Neuronal stem cell (in vitro differentiated cells): ENCODE data around the gene TNFRSF13B.
"Not testable (repeated sequence)": the region's sequence is repeated elsewhere in the genome, so short reads cannot be mapped to it uniquely, and the experiment has no call there.

Experiments used
- DNase-seq: peaks from one replicate; pipeline ENCODE4 v3.0.0-alpha.2; 2013; ENCODE audit warnings: low spot score
- H2AFZ ChIP-seq: one replicate; pipeline ENCODE4 v1.6.1; 2013; ENCODE audit warnings: mild to moderate bottlenecking, low read length, inconsistent platforms
- H2AK5ac ChIP-seq: 2 replicates; pipeline ENCODE4 v1.6.1; 2013; ENCODE audit warnings: low read depth, mild to moderate bottlenecking, inconsistent platforms, low read length, moderate library complexity, mixed read lengths
- H2BK120ac ChIP-seq: 2 replicates; pipeline ENCODE4 v1.6.1; 2013; ENCODE audit warnings: low read depth, mild to moderate bottlenecking, inconsistent platforms, low read length, moderate library complexity, mixed read lengths
- H2BK12ac ChIP-seq: one replicate; pipeline ENCODE4 v1.6.1; 2013; ENCODE audit warnings: low read length, inconsistent platforms
- H2BK15ac ChIP-seq: 2 replicates; pipeline ENCODE4 v1.6.1; 2013; ENCODE audit warnings: mild to moderate bottlenecking, low read length, inconsistent platforms, mixed read lengths
- H2BK5ac ChIP-seq: one replicate; pipeline ENCODE4 v1.6.1; 2013; ENCODE audit warnings: inconsistent platforms, mild to moderate bottlenecking, low read length, moderate library complexity
- H3K14ac ChIP-seq: one replicate; pipeline ENCODE4 v1.6.1; 2013; ENCODE audit warnings: low read length, inconsistent platforms
- H3K18ac ChIP-seq: 2 replicates; pipeline ENCODE4 v1.6.1; 2013; ENCODE audit warnings: low read length, inconsistent platforms
- H3K23ac ChIP-seq: 2 replicates; pipeline ENCODE4 v1.6.1; 2013; ENCODE audit warnings: low read depth, mild to moderate bottlenecking, mixed read lengths, low read length, inconsistent platforms; ENCODE audit not compliant: poor library complexity
- H3K27ac ChIP-seq: replicated peaks from 3 replicates; pipeline ENCODE4 v1.5.1; 2013; ENCODE audit warnings: low read length, inconsistent platforms
- H3K27me3 ChIP-seq, 3 experiments: 2 replicates each; pipeline ENCODE4 v1.6.1; 2013; ENCODE audit warnings: low read length in 3 of 3, mild to moderate bottlenecking in 2 of 3, inconsistent platforms in 1 of 3, low read depth in 1 of 3, mixed read lengths in 1 of 3, moderate library complexity in 1 of 3; ENCODE audit not compliant: control insufficient read depth in 3 of 3, insufficient read depth in 3 of 3
- H3K36me3 ChIP-seq, 2 donors: replicated peaks in 1 of 2; 2 replicates each; pipeline ENCODE4 v1.6.1; 2013; ENCODE audit warnings: low read length in 2 of 2; ENCODE audit not compliant: control insufficient read depth in 2 of 2, insufficient read depth in 2 of 2
- H3K4ac ChIP-seq: 2 replicates; pipeline ENCODE4 v1.6.1; 2013; ENCODE audit warnings: inconsistent platforms, mild to moderate bottlenecking, low read length, moderate library complexity
- H3K4me1 ChIP-seq, 2 donors: 1 replicate in 1 of 2; 2 replicates in 1 of 2; pipeline ENCODE4 v1.6.1; 2013; ENCODE audit warnings: low read length in 2 of 2, low read depth in 1 of 2; ENCODE audit not compliant: control insufficient read depth in 2 of 2, insufficient read depth in 1 of 2
- H3K4me2 ChIP-seq: one replicate; pipeline ENCODE4 v1.6.1; 2013; ENCODE audit warnings: mild to moderate bottlenecking, low read length, inconsistent platforms; ENCODE audit not compliant: insufficient read depth, poor library complexity, severe bottlenecking
- H3K4me3 ChIP-seq, 2 donors: 2 replicates each; pipeline ENCODE4 v1.5.1; 2013; ENCODE audit warnings: low read length in 2 of 2, mild to moderate bottlenecking in 2 of 2, inconsistent platforms in 1 of 2, moderate library complexity in 1 of 2
- H3K79me1 ChIP-seq: one replicate; pipeline ENCODE4 v1.6.1; 2013; ENCODE audit warnings: low read depth, mild to moderate bottlenecking, inconsistent platforms, low read length, moderate library complexity
- H3K9ac ChIP-seq: one replicate; pipeline ENCODE4 v1.6.1; 2013; ENCODE audit warnings: mild to moderate bottlenecking, low read depth, low read length, inconsistent platforms; ENCODE audit not compliant: poor library complexity
- H3K9me3 ChIP-seq, 2 donors: replicated peaks in 1 of 2; 2 replicates each; pipeline versions ENCODE3 to v1.6.1; 2013; ENCODE audit warnings: low read length in 2 of 2, mild to moderate bottlenecking in 2 of 2, inconsistent platforms in 1 of 2, low read depth in 1 of 2, mixed read lengths in 1 of 2, moderate library complexity in 1 of 2; ENCODE audit not compliant: control insufficient read depth in 2 of 2, insufficient read depth in 1 of 2
- H4K8ac ChIP-seq: one replicate; pipeline ENCODE4 v1.6.1; 2013; ENCODE audit warnings: low read depth, mild to moderate bottlenecking, inconsistent platforms, low read length, moderate library complexity
- H4K91ac ChIP-seq: one replicate; pipeline ENCODE4 v1.6.1; 2013; ENCODE audit warnings: low read length, low read depth, mild to moderate bottlenecking, inconsistent platforms; ENCODE audit not compliant: poor library complexity
- WGBS, 2 donors: extraction: QIAGEN DNeasy Blood & Tissue Kit; methylation state at CpG; one replicate each; pipeline ENCODE4 v1.1.7; 2013; ENCODE audit warnings: missing lambda C conversion rate in 2 of 2, mixed read lengths in 1 of 2; ENCODE audit not compliant: insufficient read length in 2 of 2, insufficient replicate concordance in 1 of 2; ENCODE audit errors: extremely low coverage in 2 of 2; 5-methylcytosine and 5-hydroxymethylcytosine counted together

The TNFRSF13B gene

DNA sequence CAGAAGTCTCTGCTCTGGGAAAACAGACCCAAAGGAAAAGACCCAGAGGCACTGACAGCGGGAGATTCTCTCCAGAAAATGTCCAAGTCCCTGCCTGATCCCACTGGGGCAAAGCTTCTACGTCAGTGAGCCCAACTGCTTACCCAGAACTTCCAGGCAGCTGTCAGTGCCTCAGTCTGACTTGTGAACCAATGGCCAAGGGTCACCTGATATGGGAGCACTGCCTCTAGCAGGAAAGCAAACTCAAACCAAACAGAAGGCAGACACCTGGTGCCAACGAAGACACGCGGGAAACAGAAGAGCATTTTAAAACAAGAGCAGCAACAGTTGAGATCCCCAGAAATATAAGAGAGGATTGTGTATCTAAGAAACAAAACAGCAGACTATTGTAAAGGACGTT lies 16.9 kb downstream of the TNFRSF13B start:
- H3K23ac ChIP-seq, H4K91ac ChIP-seq, H3K79me1 ChIP-seq, H2BK5ac ChIP-seq, H3K27ac ChIP-seq, H2AK5ac ChIP-seq, H3K4me2 ChIP-seq, H2AFZ ChIP-seq, DNase-seq, H3K4ac ChIP-seq, H2BK15ac ChIP-seq, H4K8ac ChIP-seq, H3K9ac ChIP-seq, H3K4me1 ChIP-seq, H2BK120ac ChIP-seq, H3K9me3 ChIP-seq, H3K27me3 ChIP-seq, H2BK12ac ChIP-seq, H3K14ac ChIP-seq, H3K18ac ChIP-seq, H3K4me3 ChIP-seq, H3K36me3 ChIP-seq: not testable (repeated sequence)
- WGBS, 2 donors, result no CpG with 5 or more reads among the region's 6 CpGs

DNA sequence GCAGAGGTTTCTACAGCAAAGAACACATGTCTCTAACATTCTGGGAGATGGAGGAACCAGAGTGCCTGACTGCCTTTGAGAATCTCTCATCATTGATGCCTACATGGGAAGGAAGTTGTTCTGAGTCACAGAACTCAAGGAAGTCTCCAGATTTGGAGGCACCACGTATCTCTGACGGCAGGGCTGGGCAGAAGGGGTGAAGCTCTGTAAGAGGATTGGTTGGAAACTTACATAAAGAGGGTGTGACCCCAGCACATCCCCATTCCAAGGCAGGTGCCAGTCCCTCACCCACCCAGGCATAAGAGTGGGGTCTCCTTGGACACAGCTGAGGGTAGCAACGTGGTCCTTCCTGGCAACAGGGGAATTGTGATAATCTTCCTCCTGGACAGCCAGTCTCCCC lies 17.4 kb downstream of the TNFRSF13B start:
- WGBS, 2 donors, result no CpG with 5 or more reads among the region's 3 CpGs
- no peak for DNase-seq

DNA sequence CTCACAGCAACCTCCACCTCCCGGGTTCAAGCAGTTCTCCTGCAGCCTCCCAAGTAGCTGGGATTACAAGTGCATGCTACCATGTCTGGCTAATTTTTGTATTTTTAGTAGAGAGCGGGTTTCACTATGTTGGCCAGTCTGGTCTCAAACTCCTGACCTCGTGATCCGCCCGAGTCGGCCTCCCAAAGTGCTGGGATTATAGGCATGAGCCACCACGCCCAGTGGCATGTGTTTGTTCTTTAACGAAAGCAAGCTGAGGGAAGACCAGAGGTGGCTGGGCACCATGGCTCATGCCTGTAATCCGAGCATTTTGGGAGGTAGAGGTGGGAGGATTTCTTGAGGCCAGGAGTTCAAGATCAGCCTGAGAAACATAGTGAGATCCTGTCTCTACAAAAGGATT lies 18.1 kb downstream of the TNFRSF13B start:
- H3K18ac ChIP-seq, result no peak overlapping the region
- no peak overlapping the region for H3K4ac ChIP-seq
- no peak overlapping the region for H3K14ac ChIP-seq
- no peak overlapping the region for H2BK120ac ChIP-seq
- peaks cover 0 to 6% of the 10 kb centered on the region in 2 donors for H3K9me3 ChIP-seq
- H3K79me1 ChIP-seq, result peaks cover 2% of the 10 kb centered on the region
- H4K91ac ChIP-seq, result no peak overlapping the region
- no peak overlapping the region for H3K4me3 ChIP-seq
- no peak overlapping the region for H2AK5ac ChIP-seq
- H2BK12ac ChIP-seq, result no peak overlapping the region
- DNase-seq, result no peak
- H2BK15ac ChIP-seq, result no peak overlapping the region
- WGBS, 2 donors, result no CpG with 5 or more reads among the region's 9 CpGs
- H4K8ac ChIP-seq, result no peak overlapping the region
- H3K36me3 ChIP-seq, result no peaks in the 10 kb centered on the region
- no peaks in the 10 kb centered on the region for H3K4me1 ChIP-seq
- no peak overlapping the region for H2BK5ac ChIP-seq
- no peak overlapping the region for H3K4me2 ChIP-seq
- no peak overlapping the region for H2AFZ ChIP-seq
- no peak overlapping the region for H3K23ac ChIP-seq
- H3K27ac ChIP-seq, result no peak overlapping the region
- H3K9ac ChIP-seq, result no peak overlapping the region
- H3K27me3 ChIP-seq, result no peaks in the 10 kb centered on the region

More for the DNA sequence above, 17.4 kb downstream of the TNFRSF13B start:
- no peak overlapping the region for H3K23ac ChIP-seq
- no peak overlapping the region for H3K4me2 ChIP-seq
- H4K91ac ChIP-seq, result no peak overlapping the region
- no peak overlapping the region for H2BK5ac ChIP-seq
- H3K4ac ChIP-seq, result no peak overlapping the region
- H3K27me3 ChIP-seq, result no peaks in the 10 kb centered on the region
- H3K36me3 ChIP-seq, result no peaks in the 10 kb centered on the region
- peaks cover 0 to 6% of the 10 kb centered on the region in 2 donors for H3K9me3 ChIP-seq
- no peak overlapping the region for H3K14ac ChIP-seq
- peak overlapping the region; percentile 72 for H3K18ac ChIP-seq
- H2AK5ac ChIP-seq, result no peak overlapping the region
- H3K9ac ChIP-seq, result no peak overlapping the region
- H2BK15ac ChIP-seq, result no peak overlapping the region
- H4K8ac ChIP-seq, result no peak overlapping the region
- no peak overlapping the region for H2AFZ ChIP-seq
- no peak overlapping the region for H2BK12ac ChIP-seq
- H3K79me1 ChIP-seq, result peaks cover 2% of the 10 kb centered on the region
- no peak overlapping the region for H2BK120ac ChIP-seq
- H3K4me1 ChIP-seq, result no peaks in the 10 kb centered on the region
- H3K4me3 ChIP-seq, result no peak overlapping the region
- no peak overlapping the region for H3K27ac ChIP-seq

DNA sequence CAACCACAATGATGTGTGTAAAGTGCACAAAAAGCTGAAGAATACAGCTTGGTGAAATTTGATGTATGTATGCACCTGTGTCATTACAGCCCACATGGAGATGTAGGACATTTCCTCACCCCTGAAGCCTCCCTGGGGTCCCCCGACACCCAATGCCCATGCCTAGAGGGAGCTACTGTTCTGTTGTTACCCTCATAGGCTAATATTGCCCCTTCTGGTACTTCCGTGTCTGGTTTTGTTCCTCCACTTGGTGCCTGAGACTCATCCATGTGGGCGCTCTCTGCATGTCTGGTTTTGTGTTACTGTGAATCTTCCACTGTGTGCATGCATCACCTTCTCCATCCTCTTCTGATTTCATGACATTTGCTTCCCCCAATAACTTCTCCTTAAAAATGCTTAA lies 18.6 kb downstream of the TNFRSF13B start:
- H3K9ac ChIP-seq, result no peak overlapping the region
- no peak overlapping the region for H3K4me3 ChIP-seq
- no peak overlapping the region for H3K4me2 ChIP-seq
- H3K27me3 ChIP-seq, result no peaks in the 10 kb centered on the region
- peaks cover 2% of the 10 kb centered on the region for H3K79me1 ChIP-seq
- H3K4ac ChIP-seq, result no peak overlapping the region
- H4K91ac ChIP-seq, result no peak overlapping the region
- H4K8ac ChIP-seq, result no peak overlapping the region
- no peaks in the 10 kb centered on the region for H3K4me1 ChIP-seq
- no peak overlapping the region for H3K27ac ChIP-seq
- H3K23ac ChIP-seq, result no peak overlapping the region
- no peak overlapping the region for H2BK120ac ChIP-seq
- no CpG with 5 or more reads among the region's 3 CpGs for WGBS, 2 donors
- H3K9me3 ChIP-seq, result peaks cover 0 to 11% of the 10 kb centered on the region in 2 donors
- no peak overlapping the region for H2BK15ac ChIP-seq
- no peak overlapping the region for H3K18ac ChIP-seq
- H3K36me3 ChIP-seq, result no peaks in the 10 kb centered on the region
- H2AFZ ChIP-seq, result no peak overlapping the region
- DNase-seq, result no peak
- no peak overlapping the region for H2BK12ac ChIP-seq
- no peak overlapping the region for H3K14ac ChIP-seq
- no peak overlapping the region for H2AK5ac ChIP-seq
- H2BK5ac ChIP-seq, result no peak overlapping the region
